Urinary bladder (tissue), 4 donors: ENCODE results near the gene RAPH1. TPM values are rescaled to one million over a fixed set of nuclear protein-coding genes. Genes with fewer than 3 reads are reported as not detected.
A peak's percentile ranks its signal among the peaks of the same experiment; 100 is the strongest.
"Not testable (repeated sequence)": the region's sequence is repeated elsewhere in the genome, so short reads cannot be mapped to it uniquely, and the experiment has no call there.

Experiments
- DNase-seq: peaks from one replicate; pipeline ENCODE4 v3.0.0-alpha.2; 2015; ENCODE audit errors: extremely low spot score
- H3K27ac ChIP-seq: one replicate; pipeline ENCODE4 v1.5.1; 2013; ENCODE audit warnings: low read depth, mild to moderate bottlenecking, moderate library complexity
- H3K36me3 ChIP-seq: one replicate; pipeline ENCODE4 v1.6.1; 2013; ENCODE audit warnings: mild to moderate bottlenecking, moderate library complexity; ENCODE audit not compliant: insufficient read depth
- H3K4me1 ChIP-seq: one replicate; pipeline ENCODE4 v1.6.1; 2013; ENCODE audit warnings: mild to moderate bottlenecking, moderate library complexity; ENCODE audit not compliant: insufficient read depth
- H3K4me3 ChIP-seq: one replicate; pipeline ENCODE4 v1.5.1; 2013; ENCODE audit warnings: low read depth, low read length
- WGBS: extraction: QIAGEN DNeasy Blood & Tissue Kit; methylation state at CpG from one replicate; pipeline ENCODE4 v1.1.7; 2013; 5-methylcytosine and 5-hydroxymethylcytosine counted together
- polyA plus RNA-seq: library from polyadenylated mRNA; stranded (reverse); fragments of 200-250 nt; gene quantifications from one replicate; pipeline ENCODE4 v1.2.3, GENCODE V29; 2013
- total RNA-seq: library from RNA; depleted of rRNA; stranded (reverse); fragments of >200 nt; gene quantifications from one replicate; pipeline ENCODE4 v1.2.3, GENCODE V29; 2014
- donor health status: healthy with polysubstance abuse.
- donor health status: healthy.

Gene RAPH1
- total and polyA plus RNA-seq, 2 donors = 5.3 to 47.7 TPM

- DNase-seq, H3K4me1 ChIP-seq, H3K36me3 ChIP-seq, H3K27ac ChIP-seq, H3K4me3 ChIP-seq: not testable (repeated sequence)
- 98% methylated on average over 6 of the region's 6 CpGs for WGBS
These were observed 146.9 kb downstream of the RAPH1 start for GRCh38 chr2:203388153-203388552.

- Histone ChIP-seq H3K4me3 (no peak overlapping the region), H3K4me1 (no peaks in the 10 kb centered on the region), H3K36me3 (peaks cover 1% of the 10 kb centered on the region), H3K27ac (no peak overlapping the region)
- no peak for DNase-seq
- 94% methylated on average over 1 of the region's 1 CpG for WGBS
These were observed 152.1 kb downstream of the RAPH1 start for GRCh38 chr2:203383038-203383437.

- DNase-seq = no peak
- WGBS = over 99% methylated on average over 3 of the region's 3 CpGs
- H3K4me3 ChIP-seq = no peak overlapping the region
- H3K27ac ChIP-seq = no peak overlapping the region
- H3K4me1 ChIP-seq = no peaks in the 10 kb centered on the region
- no peaks in the 10 kb centered on the region for H3K36me3 ChIP-seq
These were observed 155.9 kb downstream of the RAPH1 start for GRCh38 chr2:203379156-203379555.

GRCh38 chr2:203376173-203376572 is 158.9 kb downstream of the RAPH1 start:
- no peaks in the 10 kb centered on the region for H3K4me1 ChIP-seq
- DNase-seq = no peak
- H3K4me3 ChIP-seq = no peak overlapping the region
- H3K36me3 ChIP-seq = no peaks in the 10 kb centered on the region
- no peak overlapping the region for H3K27ac ChIP-seq

- DNase-seq, H3K4me3 ChIP-seq, H3K36me3 ChIP-seq, H3K27ac ChIP-seq, H3K4me1 ChIP-seq: not testable (repeated sequence)
- WGBS = 96% methylated on average over 27 of the region's 31 CpGs
These were observed 162.4 kb downstream of the RAPH1 start for GRCh38 chr2:203372706-203373105.

GRCh38 chr2:203366639-203367466 is 168.2 kb downstream of the RAPH1 start:
- Histone ChIP-seq H3K36me3 (no peaks in the 10 kb centered on the region), H3K4me3 (no peak overlapping the region), H3K4me1 (no peaks in the 10 kb centered on the region), H3K27ac (no peak overlapping the region)
- DNase-seq = no peak
- 87% methylated on average over 5 of the region's 5 CpGs for WGBS

GRCh38 chr2:203361922-203362321 is 173.2 kb downstream of the RAPH1 start:
- H3K4me3 ChIP-seq = no peak overlapping the region
- H3K27ac ChIP-seq = no peak overlapping the region

GRCh38 chr2:203361495-203361894 is 173.6 kb downstream of the RAPH1 start:
- no peak for DNase-seq
- Histone ChIP-seq H3K4me1 (no peaks in the 10 kb centered on the region), H3K27ac (no peak overlapping the region), H3K4me3 (no peak overlapping the region), H3K36me3 (no peaks in the 10 kb centered on the region)
- 71% methylated on average over 2 of the region's 2 CpGs for WGBS

More at GRCh38 chr2:203361922-203362321, 173.2 kb downstream of the RAPH1 start:
- Histone ChIP-seq H3K4me1 (no peaks in the 10 kb centered on the region), H3K36me3 (no peaks in the 10 kb centered on the region)
- no peak for DNase-seq

- no peak for DNase-seq
- H3K36me3 ChIP-seq = no peaks in the 10 kb centered on the region
- no peaks in the 10 kb centered on the region for H3K4me1 ChIP-seq
- WGBS = 71% methylated on average over 3 of the region's 3 CpGs
- no peak overlapping the region for H3K4me3 ChIP-seq
- no peak overlapping the region for H3K27ac ChIP-seq
These were observed 174.2 kb downstream of the RAPH1 start for GRCh38 chr2:203360833-203361430.

- 89% methylated on average over 1 of the region's 1 CpG for WGBS
- H3K27ac ChIP-seq = no peak overlapping the region
- H3K4me3 ChIP-seq = no peak overlapping the region
- DNase-seq = no peak
- H3K36me3 ChIP-seq = no peaks in the 10 kb centered on the region
- peaks cover under 1% of the 10 kb centered on the region for H3K4me1 ChIP-seq
These were observed 175.7 kb downstream of the RAPH1 start for GRCh38 chr2:203359450-203359849.

- no peak overlapping the region for H3K27ac ChIP-seq
- no peak for DNase-seq
- WGBS = 75% methylated on average over 3 of the region's 3 CpGs
- no peaks in the 10 kb centered on the region for H3K36me3 ChIP-seq
- peaks cover 1% of the 10 kb centered on the region for H3K4me1 ChIP-seq
- H3K4me3 ChIP-seq = no peak overlapping the region
These were observed 180.1 kb downstream of the RAPH1 start for GRCh38 chr2:203354966-203355365.

GRCh38 chr2:203352604-203353255 is 182.4 kb downstream of the RAPH1 start:
- H3K4me1 ChIP-seq = peaks cover 1% of the 10 kb centered on the region
- no peak overlapping the region for H3K27ac ChIP-seq
- H3K4me3 ChIP-seq = no peak overlapping the region
- 91% methylated on average over 5 of the region's 5 CpGs for WGBS
- DNase-seq = peak; percentile 23
- H3K36me3 ChIP-seq = no peaks in the 10 kb centered on the region

- WGBS = 80% methylated on average over 4 of the region's 4 CpGs
- Histone ChIP-seq H3K4me1 (no peaks in the 10 kb centered on the region), H3K4me3 (no peak overlapping the region), H3K36me3 (no peaks in the 10 kb centered on the region), H3K27ac (no peak overlapping the region)
- no peak for DNase-seq
These were observed 187.7 kb downstream of the RAPH1 start for GRCh38 chr2:203347375-203347774.

GRCh38 chr2:203346612-203347011 is 188.5 kb downstream of the RAPH1 start:
- 37% methylated on average over 1 of the region's 1 CpG for WGBS
- Histone ChIP-seq H3K4me1 (no peaks in the 10 kb centered on the region), H3K27ac (no peak overlapping the region), H3K36me3 (no peaks in the 10 kb centered on the region), H3K4me3 (no peak overlapping the region)
- DNase-seq = no peak
